HG03460 (cell line): ENCODE data around the gene WNT9B.

Experiments used
- ATAC-seq: cut with Tn5 transposase; IDR thresholded peaks from one replicate; pipeline ENCODE4 v1.9.1; 2021; ENCODE audit not compliant: unreplicated experiment

The WNT9B gene

GRCh38 chr17:46853896-46854444 is 2.6 kb downstream of the WNT9B start:
- no peak for ATAC-seq

GRCh38 chr17:46854515-46854914 is 3.1 kb downstream of the WNT9B start:
- no peak for ATAC-seq

DNA sequence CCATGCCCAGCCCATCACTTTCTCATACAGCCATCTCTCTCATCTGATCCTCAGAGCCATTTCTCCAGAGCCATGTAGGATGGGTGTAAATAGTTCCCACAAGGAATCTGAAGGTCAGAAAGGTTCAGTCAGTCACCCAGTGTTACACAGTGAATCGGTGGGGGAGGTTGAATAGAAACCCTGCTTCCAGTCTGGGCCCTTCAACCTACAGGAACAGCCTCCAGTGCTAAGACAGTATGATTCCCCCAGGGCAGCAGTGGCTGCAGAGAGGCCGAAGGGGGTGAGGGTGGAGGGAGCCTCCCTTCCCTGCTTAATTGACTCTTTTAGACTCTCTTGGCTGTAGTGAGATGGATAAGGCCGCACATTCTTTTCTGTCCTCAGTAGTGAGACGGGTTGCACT is 3.6 kb downstream of the WNT9B start:
- no peak for ATAC-seq

- ATAC-seq: no peak
Measured at GRCh38 chr17:46857600-46857999, 6.2 kb downstream of the WNT9B start.

- ATAC-seq: no peak
Measured at GRCh38 chr17:46859996-46860395, 8.6 kb downstream of the WNT9B start.

GRCh38 chr17:46862949-46863348 is 11.6 kb downstream of the WNT9B start:
- no peak for ATAC-seq

DNA sequence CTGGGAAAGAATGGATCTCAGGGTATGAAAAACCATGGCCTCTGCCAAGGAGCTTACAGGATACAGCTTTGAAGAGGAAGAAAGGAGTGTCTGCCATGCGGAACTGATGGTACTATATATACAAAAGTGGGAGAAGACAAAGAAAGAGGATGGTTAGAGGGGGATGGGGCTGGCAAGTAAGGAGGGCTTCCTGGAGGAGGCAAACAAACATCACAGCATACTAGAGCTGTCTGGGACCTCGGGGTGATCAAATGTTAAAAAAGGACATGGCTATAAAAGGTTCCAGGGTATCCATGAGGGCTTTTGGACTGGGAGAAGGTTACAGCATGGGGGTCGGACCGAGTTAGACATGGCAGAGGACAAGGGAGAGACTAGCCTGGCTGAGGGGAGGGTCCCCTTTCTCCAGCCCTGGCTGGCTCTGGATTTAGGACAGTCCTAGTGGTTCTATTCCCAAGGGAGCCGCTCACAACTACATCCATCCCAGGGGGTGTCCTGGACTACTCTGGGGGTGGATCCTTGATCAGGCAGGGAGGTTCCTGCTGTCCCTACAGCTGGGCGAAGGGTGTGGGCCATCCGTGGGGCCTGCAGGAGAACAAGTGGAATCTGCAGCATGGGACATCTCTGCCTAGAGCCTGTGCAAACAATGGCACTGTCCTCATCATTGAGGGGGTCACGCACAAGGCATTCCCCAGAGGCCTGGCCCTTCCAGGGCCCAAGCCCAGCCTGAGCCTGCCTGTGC is 12.2 kb downstream of the WNT9B start:
- ATAC-seq: no peak

DNA sequence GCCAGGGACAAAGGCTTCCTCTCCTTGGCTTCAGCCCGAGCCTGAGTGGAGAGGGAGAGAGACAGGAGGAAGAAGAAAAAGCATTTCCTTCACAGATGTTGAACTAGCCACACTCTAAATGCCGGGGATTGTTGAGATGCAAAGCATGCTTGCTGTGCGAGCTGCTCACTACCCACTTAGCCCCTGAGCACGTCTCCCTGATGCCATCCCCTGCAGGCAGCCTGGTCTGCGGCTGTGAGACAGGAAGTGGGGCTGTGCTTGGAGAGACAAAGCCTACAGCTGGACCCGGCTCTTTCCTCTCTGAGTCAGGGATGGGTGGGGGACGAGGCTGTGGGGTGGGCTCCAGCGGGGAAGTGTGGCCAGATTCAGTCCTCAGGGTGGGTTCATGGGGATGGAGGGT is 13.7 kb downstream of the WNT9B start:
- no peak for ATAC-seq

GRCh38 chr17:46866325-46866724 is 14.9 kb downstream of the WNT9B start:
- no peak for ATAC-seq

DNA sequence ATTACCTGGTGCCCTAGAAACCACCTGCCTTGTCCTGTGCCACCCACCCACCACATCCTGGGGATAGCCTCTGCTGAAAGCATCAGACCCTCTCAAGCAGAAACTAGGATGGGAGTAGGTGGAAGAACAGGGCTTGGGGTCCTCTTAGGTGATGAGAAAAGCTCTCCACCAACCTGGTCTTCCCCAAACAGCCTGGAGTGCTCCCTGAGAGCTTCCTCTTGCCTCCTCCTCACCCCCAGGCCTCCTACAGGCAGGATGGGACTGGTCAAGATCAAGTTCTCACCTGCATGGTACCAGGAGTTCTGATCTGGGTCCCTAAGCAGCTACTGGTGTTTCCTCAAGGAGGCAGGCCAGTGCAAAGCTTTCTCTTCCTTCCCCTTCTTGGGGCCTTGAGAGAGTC is 15.4 kb downstream of the WNT9B start:
- ATAC-seq: no peak

DNA sequence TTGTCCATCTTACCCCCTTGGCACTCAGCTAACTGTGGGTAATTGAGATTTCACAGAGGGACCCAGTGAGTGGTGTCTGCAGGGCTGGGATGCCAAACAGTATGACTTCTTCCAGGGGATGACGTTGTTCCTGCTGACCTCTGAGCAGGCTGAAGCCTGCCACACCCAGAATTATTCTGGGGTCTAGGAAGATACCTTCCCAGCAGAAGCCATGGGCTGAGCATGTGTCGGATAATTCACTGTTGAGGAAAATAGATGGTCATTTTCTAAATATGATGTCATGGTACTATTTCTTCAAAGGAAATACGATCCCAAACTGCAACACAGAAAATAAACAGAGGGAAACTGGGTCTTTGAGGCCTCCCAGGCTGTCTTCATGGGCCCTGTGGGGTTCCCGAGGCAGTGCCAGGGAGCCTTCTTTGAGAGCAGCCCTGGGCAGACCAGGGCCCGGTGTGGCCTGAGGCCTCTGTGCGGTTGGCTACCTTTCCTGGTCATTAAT is 17.4 kb downstream of the WNT9B start:
- no peak for ATAC-seq

DNA sequence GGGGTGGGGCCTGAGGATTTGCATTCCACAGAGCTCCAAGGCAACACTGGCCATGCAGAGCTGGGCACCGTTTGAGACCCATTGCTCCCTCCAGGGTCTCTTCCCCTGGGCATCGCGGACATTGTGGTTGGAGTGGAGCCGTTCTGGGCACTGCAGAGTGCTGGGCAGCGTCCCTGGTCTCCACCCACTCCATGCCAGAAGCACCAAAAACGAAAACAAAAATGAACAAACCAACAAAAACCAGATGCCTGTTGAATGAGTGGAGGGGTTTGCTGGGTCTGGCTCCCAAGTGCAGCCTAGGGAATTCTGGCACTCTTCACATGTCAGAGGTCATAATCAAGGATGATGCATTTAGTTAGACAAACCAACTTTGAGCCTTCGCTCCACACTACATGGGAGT is 17.9 kb downstream of the WNT9B start:
- no peak for ATAC-seq

DNA sequence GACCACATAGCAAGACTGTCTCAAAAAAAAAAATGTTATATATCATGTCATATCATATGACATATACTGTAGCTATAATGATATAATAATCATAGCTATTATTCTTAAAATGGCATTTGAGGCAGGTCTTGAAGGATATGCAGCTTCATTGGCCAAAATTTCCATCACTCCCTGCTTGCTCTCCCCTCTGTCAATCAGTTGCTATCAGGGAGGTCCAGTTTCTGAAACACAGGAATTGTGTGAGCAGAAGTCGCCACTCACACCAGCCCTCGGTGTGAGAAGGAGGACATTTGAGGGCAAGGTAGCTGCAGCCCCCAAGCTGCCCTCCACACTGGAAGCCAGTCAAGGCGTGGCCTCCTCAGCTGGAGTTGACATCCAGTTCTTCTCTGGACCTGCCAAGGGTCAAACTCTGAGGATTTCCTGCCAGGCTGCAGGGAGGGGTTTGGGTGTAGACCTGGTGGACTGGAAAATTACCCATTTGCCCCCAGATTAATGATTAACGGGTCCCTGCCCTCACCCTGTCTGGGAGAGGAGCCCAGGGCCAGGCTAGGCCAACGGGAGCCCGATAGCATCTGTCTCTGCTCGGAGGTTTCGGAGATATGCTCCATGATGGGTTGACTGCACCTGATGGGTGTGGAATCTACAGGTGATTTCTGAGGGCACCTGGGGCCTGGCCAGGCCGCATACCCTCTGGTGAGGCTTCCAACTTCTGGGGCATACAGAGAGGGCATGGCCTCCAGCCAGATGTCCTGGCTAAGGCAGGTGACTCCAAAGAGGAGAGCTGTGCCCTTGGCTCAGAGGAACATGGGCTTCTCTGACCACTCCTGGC is 18.8 kb downstream of the WNT9B start:
- ATAC-seq: no peak

DNA sequence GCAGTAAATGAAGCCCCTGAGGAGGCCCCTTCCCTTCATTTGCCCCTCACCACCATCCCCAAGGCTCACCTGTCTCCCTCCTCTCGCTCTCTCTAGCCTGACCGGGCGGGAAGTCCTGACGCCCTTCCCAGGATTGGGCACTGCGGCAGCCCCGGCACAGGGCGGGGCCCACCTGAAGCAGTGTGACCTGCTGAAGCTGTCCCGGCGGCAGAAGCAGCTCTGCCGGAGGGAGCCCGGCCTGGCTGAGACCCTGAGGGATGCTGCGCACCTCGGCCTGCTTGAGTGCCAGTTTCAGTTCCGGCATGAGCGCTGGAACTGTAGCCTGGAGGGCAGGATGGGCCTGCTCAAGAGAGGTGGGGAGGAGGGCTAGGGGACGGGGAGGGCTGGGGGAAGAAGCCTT is 21.0 kb downstream of the WNT9B start:
- ATAC-seq: no peak

GRCh38 chr17:46873941-46874645 is 22.7 kb downstream of the WNT9B start:
- no peak for ATAC-seq

DNA sequence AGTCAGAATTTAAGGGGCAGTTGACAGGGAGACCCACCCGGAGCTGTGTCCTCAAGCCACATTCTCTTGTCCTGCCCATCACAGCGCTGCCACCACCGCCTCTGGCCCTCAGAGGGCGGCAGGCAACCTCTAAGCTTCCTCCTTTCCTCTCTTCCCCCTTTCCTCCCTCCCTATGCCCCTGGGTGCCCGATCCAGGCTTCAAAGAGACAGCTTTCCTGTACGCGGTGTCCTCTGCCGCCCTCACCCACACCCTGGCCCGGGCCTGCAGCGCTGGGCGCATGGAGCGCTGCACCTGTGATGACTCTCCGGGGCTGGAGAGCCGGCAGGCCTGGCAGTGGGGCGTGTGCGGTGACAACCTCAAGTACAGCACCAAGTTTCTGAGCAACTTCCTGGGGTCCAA is 23.5 kb downstream of the WNT9B start:
- ATAC-seq: no peak

DNA sequence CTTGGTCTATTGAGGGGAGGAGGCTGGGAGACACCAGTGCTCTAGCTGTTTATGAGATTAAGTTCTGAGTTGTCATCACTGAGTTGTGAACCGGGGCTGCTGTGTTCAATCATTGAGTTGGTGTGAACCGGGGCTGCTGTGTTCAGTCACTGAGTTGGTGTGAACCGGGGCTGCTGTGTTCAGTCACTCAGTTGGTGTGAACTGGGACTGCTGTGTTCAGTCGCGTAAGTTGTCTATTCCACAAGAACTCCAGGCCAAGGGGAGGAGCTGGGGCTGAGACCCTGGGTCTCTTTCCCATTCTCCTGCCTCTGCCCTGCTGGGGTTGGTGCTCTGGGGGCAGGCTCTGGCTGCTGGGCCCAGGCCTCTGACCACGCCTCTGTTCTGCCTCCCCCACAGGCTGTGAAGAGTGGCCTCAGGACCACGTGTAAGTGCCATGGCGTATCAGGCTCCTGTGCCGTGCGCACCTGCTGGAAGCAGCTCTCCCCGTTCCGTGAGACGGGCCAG is 24.5 kb downstream of the WNT9B start:
- no peak for ATAC-seq

DNA sequence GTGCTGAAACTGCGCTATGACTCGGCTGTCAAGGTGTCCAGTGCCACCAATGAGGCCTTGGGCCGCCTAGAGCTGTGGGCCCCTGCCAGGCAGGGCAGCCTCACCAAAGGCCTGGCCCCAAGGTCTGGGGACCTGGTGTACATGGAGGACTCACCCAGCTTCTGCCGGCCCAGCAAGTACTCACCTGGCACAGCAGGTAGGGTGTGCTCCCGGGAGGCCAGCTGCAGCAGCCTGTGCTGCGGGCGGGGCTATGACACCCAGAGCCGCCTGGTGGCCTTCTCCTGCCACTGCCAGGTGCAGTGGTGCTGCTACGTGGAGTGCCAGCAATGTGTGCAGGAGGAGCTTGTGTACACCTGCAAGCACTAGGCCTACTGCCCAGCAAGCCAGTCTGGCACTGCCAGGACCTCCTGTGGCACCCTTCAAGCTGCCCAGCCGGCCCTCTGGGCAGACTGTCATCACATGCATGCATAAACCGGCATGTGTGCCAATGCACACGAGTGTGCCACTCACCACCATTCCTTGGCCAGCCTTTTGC is 25.0 kb downstream of the WNT9B start:
- ATAC-seq: no peak

DNA sequence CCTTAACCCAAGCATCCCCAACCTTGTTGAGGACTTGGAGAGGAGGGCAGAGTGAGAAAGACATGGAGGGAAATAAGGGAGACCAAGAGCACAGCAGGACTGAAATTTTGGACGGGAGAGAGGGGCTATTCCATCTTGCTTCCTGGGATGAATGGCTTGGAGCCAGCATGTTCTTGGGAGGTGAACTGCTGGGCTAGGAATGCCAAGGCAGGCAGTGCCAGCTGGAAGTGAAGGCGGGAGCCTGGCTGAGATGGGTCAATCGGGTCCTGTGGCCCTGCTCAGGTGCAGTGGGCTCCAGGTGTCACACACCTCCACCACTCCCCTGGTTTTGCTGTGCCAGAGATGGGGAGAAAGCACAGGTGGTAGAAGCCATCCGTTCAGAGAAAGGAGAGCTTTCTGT is 25.5 kb downstream of the WNT9B start:
- no peak for ATAC-seq

GRCh38 chr17:46877466-46877865 is 26.1 kb downstream of the WNT9B start:
- no peak for ATAC-seq

- ATAC-seq: no peak
Measured at GRCh38 chr17:46878055-46878454, 26.7 kb downstream of the WNT9B start.
